Heart left ventricle (tissue), 13 donors: ENCODE data around the gene TAC3.

Experiments used
- CTCF ChIP-seq, 12 donors: fragments of 200-600 bp; sonication (generic) in 4 of 12; IDR thresholded peaks; one replicate each; pipeline versions ENCODE4 v1.5.0 to v1.8.0; 2018 to 2022; ENCODE audit warnings: antibody characterized with exemption in 12 of 12, mild to moderate bottlenecking in 5 of 12
- POLR2A ChIP-seq, 2 donors: fragments of 450-650 bp; IDR thresholded peaks; one replicate each; pipeline ENCODE4 v1.6.1; 2017; ENCODE audit warnings: antibody characterized with exemption in 2 of 2, mild to moderate bottlenecking in 2 of 2, moderate library complexity in 2 of 2
- donor health status: ischemic (EF 13 %, LVEDD 7.1; RV severe dilation, severe dysfunction).
- donor health status: DM: no; HTN: yes; CAD: no.
- donor health status: DM: no; HTN: no; CAD: no.
- donor health status: ischemic (EF 25% LVEDD 6.9; RV normal size, moderate dysfunction).
- donor health status: ischemic (EF 25% LVEDD 5.7; RV mildly dilated, moderate dysfunction).
- donor health status: ischemic (EF 35%, LVEDD 5.7; RV mildly dilated, moderate dysfunction).
- donor health status: nonischemic (EF 11% LVEDD 7.7; RV severe dilation, severe dysfunction).
- donor health status: DM: yes; HTN: yes; CAD: no.
- donor health status: PGD.
- donor health status: ischemic (EF 29% LVEDD 5.4; RV normal size, mild dysfunction).
- donor health status: nonischemic (EF 23%, LVEDD 6.1; RV moderate dilation, normal function).

DNA sequence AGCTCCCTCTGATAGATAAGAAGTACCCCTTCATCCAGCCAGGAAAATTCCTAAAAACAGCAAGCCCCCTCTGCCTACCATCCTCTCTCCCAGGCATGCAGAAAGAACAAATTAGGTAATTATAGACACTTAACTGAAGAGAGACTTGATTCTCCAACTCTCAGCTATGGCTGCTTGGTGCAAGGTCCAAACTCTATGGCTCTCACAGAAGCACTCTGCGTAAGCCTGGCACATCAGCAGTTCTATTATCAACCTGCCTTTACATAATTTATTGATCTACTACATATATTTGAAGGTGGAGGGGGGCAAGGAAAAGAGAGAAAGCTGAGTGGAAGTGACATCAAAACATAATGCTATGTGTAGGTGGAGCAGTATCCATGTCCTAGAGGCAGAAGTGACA lies 34.7 kb upstream of the TAC3 start:
- TF ChIP-seq CTCF (IDR thresholded peaks at IDR 0.05) (no peak), POLR2A (IDR thresholded peaks at IDR 0.05) (no peak)
